Omental fat pad (tissue), 4 donors: ENCODE data around the gene SDK1. TPM values are rescaled to one million over a fixed set of nuclear protein-coding genes. Genes with fewer than 3 reads are reported as not detected.

ENCODE experiments used
- ATAC-seq: fragments of 150-250 bp; one replicate; pipeline ENCODE4 v1.9.1; 2016; ENCODE audit warnings: mild to moderate bottlenecking, moderate library complexity; ENCODE audit not compliant: low FRiP score
- DNase-seq: peaks from one replicate; pipeline ENCODE4 v3.0.0-alpha.2; 2019; ENCODE audit warnings: low spot score
- CTCF ChIP-seq, 3 donors: fragments of 450-650 bp; IDR thresholded peaks; one replicate each; pipeline ENCODE4 v1.5.1; 2016 to 2017; ENCODE audit warnings: antibody characterized with exemption in 3 of 3, mild to moderate bottlenecking in 3 of 3, moderate library complexity in 2 of 3
- total RNA-seq, 4 donors: library from RNA; depleted of rRNA; stranded (reverse); fragments of >200 nt; gene quantifications; one replicate each; pipeline ENCODE4 v1.1.0, GENCODE V29; 2016

The SDK1 gene
- total RNA-seq, 4 donors from 2014 or later: 2.5 to 14.7 (median 5.4) TPM

- ATAC-seq: no peak
- DNase-seq: no peak
- no peak for TF ChIP-seq CTCF (IDR thresholded peaks at IDR 0.05)
These were observed 779.9 kb downstream of the SDK1 start for GRCh38 chr7:4080954-4081353.

GRCh38 chr7:4083513-4083912, 782.5 kb downstream of the SDK1 start:
- DNase-seq: no peak
- TF ChIP-seq CTCF (IDR thresholded peaks at IDR 0.05): no peak
- ATAC-seq: no peak

- ATAC-seq (no peak), DNase-seq (no peak)
- TF ChIP-seq CTCF (IDR thresholded peaks at IDR 0.05): no peak
These were observed 783.2 kb downstream of the SDK1 start for GRCh38 chr7:4084271-4084670.

- DNase-seq (no peak), ATAC-seq (no peak)
- no peak for TF ChIP-seq CTCF (IDR thresholded peaks at IDR 0.05)
These were observed 785.1 kb downstream of the SDK1 start for GRCh38 chr7:4085937-4086691.

- ATAC-seq (no peak), DNase-seq (no peak)
- no peak for TF ChIP-seq CTCF (IDR thresholded peaks at IDR 0.05)
These were observed 785.7 kb downstream of the SDK1 start for GRCh38 chr7:4086723-4087122.

GRCh38 chr7:4091767-4092166, 790.7 kb downstream of the SDK1 start:
- TF ChIP-seq CTCF (IDR thresholded peaks at IDR 0.05): no peak
- DNase-seq (no peak), ATAC-seq (no peak)

GRCh38 chr7:4093035-4093434, 792.0 kb downstream of the SDK1 start:
- ATAC-seq (no peak), DNase-seq (no peak)
- TF ChIP-seq CTCF (IDR thresholded peaks at IDR 0.05): no peak
